Measurements from ENCODE around the gene ZIC1.

The ZIC1 gene

GRCh38 chr3:147397155-147397874 lies 11.8 kb upstream of the ZIC1 start:
- no peak for DNase-seq

GRCh38 chr3:147397875-147398812 lies 11.0 kb upstream of the ZIC1 start:
- no peak for DNase-seq

GRCh38 chr3:147398813-147399534 lies 10.2 kb upstream of the ZIC1 start:
- DNase-seq, result no peak

- no peak for DNase-seq
Observed at GRCh38 chr3:147400111-147400510, 9.1 kb upstream of the ZIC1 start.

- DNase-seq, result no peak
Observed at GRCh38 chr3:147400999-147401398, 8.2 kb upstream of the ZIC1 start.

- DNase-seq, result no peak
Observed at GRCh38 chr3:147401421-147401820, 7.7 kb upstream of the ZIC1 start.

- DNase-seq, result no peak
Observed at GRCh38 chr3:147402159-147402558, 7.0 kb upstream of the ZIC1 start.

- DNase-seq, result no peak
Observed at GRCh38 chr3:147403511-147403910, 5.7 kb upstream of the ZIC1 start.

GRCh38 chr3:147404000-147404799 lies 5.0 kb upstream of the ZIC1 start:
- no peak for DNase-seq

GRCh38 chr3:147404800-147405230 lies 4.3 kb upstream of the ZIC1 start:
- no peak for DNase-seq

GRCh38 chr3:147405231-147406027 lies 3.7 kb upstream of the ZIC1 start:
- no peak for DNase-seq

GRCh38 chr3:147406028-147406931 lies 2.9 kb upstream of the ZIC1 start, which contains the start of gene ZIC4:
ZIC4 (minus strand) TSS chr3:147406543; CDS start chr3:147402797, 3,746 bp downstream.
- no peak for DNase-seq

- DNase-seq, result no peak
Observed at GRCh38 chr3:147407114-147407497, 2.1 kb upstream of the ZIC1 start.

- DNase-seq, result no peak
Observed at GRCh38 chr3:147407498-147408187, 1.5 kb upstream of the ZIC1 start.

- no peak for DNase-seq
Observed at GRCh38 chr3:147408188-147409100, 721 bp upstream of the ZIC1 start.

GRCh38 chr3:147410116-147410525 lies 956 bp downstream of the ZIC1 start:
- DNase-seq, result peak; percentile 22

- DNase-seq, result peak; percentile 54
Observed at GRCh38 chr3:147410526-147411237, 1.5 kb downstream of the ZIC1 start.

- peak; percentile 38 for DNase-seq
Observed at GRCh38 chr3:147411238-147411814, 2.2 kb downstream of the ZIC1 start.

All from NCI-H510A treated with DMSO at 0.1 percent for 48 hours (cell line).